Fibroblast of lung (primary cell): Measurements from ENCODE around the gene MARK3. TPM values are rescaled to one million over a fixed set of nuclear protein-coding genes. Genes with fewer than 3 reads are reported as not detected.

ENCODE experiments used
- DNase-seq, 2 donors: peaks; one replicate each; pipeline versions ENCODE4 v3.0.0 to v3.0.0-alpha.2; 2010; ENCODE audit warnings: low read depth in 2 of 2
- H2AFZ ChIP-seq: 2 replicates; pipeline ENCODE4 v1.5.1; 2012; ENCODE audit warnings: low read length, control low read depth, inconsistent platforms
- H3K27ac ChIP-seq: 2 replicates; pipeline ENCODE4 v1.5.1; 2011; ENCODE audit warnings: low read length, control low read depth; ENCODE audit not compliant: insufficient read depth
- H3K27me3 ChIP-seq: 2 replicates; pipeline ENCODE4 v1.5.1; 2011; ENCODE audit warnings: mild to moderate bottlenecking, low read length; ENCODE audit not compliant: control insufficient read depth, insufficient read depth
- H3K36me3 ChIP-seq: 2 replicates; pipeline ENCODE4 v1.5.1; 2011; ENCODE audit warnings: low read length; ENCODE audit not compliant: control insufficient read depth, insufficient read depth
- H3K4me1 ChIP-seq: 2 replicates; pipeline ENCODE4 v1.5.1; 2011; ENCODE audit warnings: low read length; ENCODE audit not compliant: control insufficient read depth, insufficient read depth; ENCODE audit errors: extremely low read depth
- H3K4me2 ChIP-seq: 2 replicates; pipeline ENCODE4 v1.5.1; 2011; ENCODE audit warnings: low read length, control low read depth; ENCODE audit not compliant: insufficient read depth; ENCODE audit errors: extremely low read depth
- H3K4me3 ChIP-seq, 4 experiments: fragments of 200-600 bp in 1 of 4; sonication (generic) in 1 of 4; replicated peaks in 1 of 4; 2 replicates each; pipeline ENCODE4 v1.5.1; 2011 to 2016; ENCODE audit warnings: low read length in 4 of 4, low read depth in 3 of 4, mild to moderate bottlenecking in 3 of 4, control low read depth in 2 of 4, inconsistent platforms in 1 of 4, mixed read lengths in 1 of 4; ENCODE audit not compliant: insufficient read depth in 1 of 4; ENCODE audit errors: control extremely low read depth in 1 of 4
- H3K79me2 ChIP-seq: 2 replicates; pipeline ENCODE4 v1.5.1; 2012; ENCODE audit warnings: mild to moderate bottlenecking, low read length, inconsistent platforms; ENCODE audit not compliant: control insufficient read depth, insufficient read depth
- H3K9ac ChIP-seq: 2 replicates; pipeline ENCODE4 v1.5.1; 2011; ENCODE audit warnings: mild to moderate bottlenecking, low read length, control low read depth; ENCODE audit not compliant: insufficient read depth
- H3K9me3 ChIP-seq: 2 replicates; pipeline ENCODE4 v1.5.1; 2012; ENCODE audit warnings: low read depth, low read length; ENCODE audit not compliant: control insufficient read depth, insufficient read depth
- H4K20me1 ChIP-seq: 2 replicates; pipeline ENCODE4 v1.5.1; 2011; ENCODE audit warnings: low read length; ENCODE audit not compliant: control insufficient read depth, insufficient read depth; ENCODE audit errors: extremely low read depth
- CTCF ChIP-seq, 2 donors: IDR thresholded peaks in 1 of 2; conservative IDR thresholded peaks in 1 of 2; 1 replicate in 1 of 2; 2 replicates in 1 of 2; pipeline ENCODE4 v1.5.1; 2011 to 2012; ENCODE audit warnings: low read length in 2 of 2, control low read depth in 1 of 2, inconsistent platforms in 1 of 2, low read depth in 1 of 2, mild to moderate bottlenecking in 1 of 2
- EZH2 ChIP-seq: IDR thresholded peaks from 2 replicates; pipeline ENCODE4 v1.5.1; 2012; ENCODE audit warnings: low read length, control low read depth, mild to moderate bottlenecking; ENCODE audit errors: missing control alignments
- polyA plus RNA-seq, 2 donors: library from polyadenylated mRNA; depleted of rRNA in 1 of 2; stranded (reverse) in 1 of 2; unstranded in 1 of 2; fragments of >200 nt; gene quantifications; 2 replicates each; pipeline ENCODE4 v1.2.1, GENCODE V29; 2011 to 2012; ENCODE audit warnings: missing spikeins in 1 of 2
- total RNA-seq: library from RNA; depleted of rRNA; stranded (reverse); fragments of >200 nt; gene quantifications from 2 replicates; pipeline ENCODE4 v1.2.1, GENCODE V29; 2014

Gene MARK3
- total and polyA plus RNA-seq, 2 donors (not counting 1 experiment from before 2014, with no cell fraction given) = 76.0 to 119 TPM

- H3K9ac ChIP-seq = no peak overlapping the region
- no peak overlapping the region for H3K4me2 ChIP-seq
- no peak overlapping the region for H2AFZ ChIP-seq
- DNase-seq = peak; percentile 87 to 92
- H3K4me3 ChIP-seq = no peak overlapping the region
- H3K4me1 ChIP-seq = peaks cover 7% of the 10 kb centered on the region
- no peaks in the 10 kb centered on the region for H4K20me1 ChIP-seq
- no peaks in the 10 kb centered on the region for H3K27me3 ChIP-seq
- H3K36me3 ChIP-seq = peaks cover 3% of the 10 kb centered on the region
- TF ChIP-seq EZH2 (no peak), CTCF (conservative IDR thresholded peaks at IDR 0.05 in 1 of 2, IDR thresholded peaks at IDR 0.05 in 1 of 2; ENCODE audit: low read depth in 1 of 2, low read length in 2 of 2) (no peak)
- H3K9me3 ChIP-seq = no peaks in the 10 kb centered on the region
- peaks cover 77% of the 10 kb centered on the region for H3K79me2 ChIP-seq
- peak overlapping the region; percentile 71 for H3K27ac ChIP-seq
Measured at GRCh38 chr14:103427485-103428443, 42.5 kb downstream of the MARK3 start.

DNA sequence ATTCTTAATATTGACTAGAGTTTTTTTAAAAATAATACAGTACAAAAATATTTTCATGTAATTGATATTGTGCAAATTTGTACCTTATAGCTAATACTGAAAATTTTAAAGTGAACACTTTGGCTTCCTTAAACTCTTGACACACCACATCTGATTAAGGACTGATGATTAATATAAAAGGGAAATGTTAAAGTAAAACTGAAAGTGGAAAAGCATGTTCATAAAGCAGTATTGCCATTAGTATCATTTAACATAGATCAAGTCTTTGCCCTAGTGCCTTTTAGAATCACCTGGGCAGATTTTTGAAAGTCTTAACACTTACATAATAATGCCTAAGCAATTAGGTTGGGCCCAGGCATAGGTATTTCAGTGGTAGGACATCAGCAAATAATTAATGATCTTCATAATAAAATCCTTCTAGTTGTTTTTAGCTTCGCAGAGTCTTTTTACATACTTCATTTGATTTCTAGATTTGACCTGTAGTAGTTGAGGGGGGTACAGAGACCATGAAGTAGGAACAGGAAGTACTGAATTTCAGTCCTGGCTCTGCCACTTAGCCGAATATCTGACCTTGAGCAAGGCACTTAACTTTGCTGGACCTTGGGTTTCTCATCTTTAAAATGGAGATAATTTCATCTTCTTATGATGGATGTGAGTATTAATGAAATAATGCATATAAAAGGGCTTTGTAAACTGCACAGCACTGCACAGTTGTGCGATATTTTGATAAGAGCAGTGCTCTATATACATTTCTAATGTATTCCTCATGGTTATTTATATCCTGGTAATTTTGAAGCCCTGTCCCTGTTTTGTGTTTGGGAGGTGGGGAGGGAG is 43.7 kb downstream of the MARK3 start:
- DNase-seq = peak in 1 of 2 donors; percentile 11
- H3K4me3 ChIP-seq = no peak overlapping the region
- peaks cover 2% of the 10 kb centered on the region for H3K36me3 ChIP-seq
- no peaks in the 10 kb centered on the region for H3K27me3 ChIP-seq
- no peaks in the 10 kb centered on the region for H3K4me1 ChIP-seq
- peaks cover 72% of the 10 kb centered on the region for H3K79me2 ChIP-seq
- H3K27ac ChIP-seq = no peak overlapping the region
- H3K4me2 ChIP-seq = peak overlapping the region; percentile 33
- TF ChIP-seq EZH2 (no peak), CTCF (conservative IDR thresholded peaks at IDR 0.05 in 1 of 2, IDR thresholded peaks at IDR 0.05 in 1 of 2; ENCODE audit: low read depth in 1 of 2, low read length in 2 of 2) (no peak)
- H4K20me1 ChIP-seq = no peaks in the 10 kb centered on the region
- no peaks in the 10 kb centered on the region for H3K9me3 ChIP-seq
- no peak overlapping the region for H2AFZ ChIP-seq
- no peak overlapping the region for H3K9ac ChIP-seq

DNA sequence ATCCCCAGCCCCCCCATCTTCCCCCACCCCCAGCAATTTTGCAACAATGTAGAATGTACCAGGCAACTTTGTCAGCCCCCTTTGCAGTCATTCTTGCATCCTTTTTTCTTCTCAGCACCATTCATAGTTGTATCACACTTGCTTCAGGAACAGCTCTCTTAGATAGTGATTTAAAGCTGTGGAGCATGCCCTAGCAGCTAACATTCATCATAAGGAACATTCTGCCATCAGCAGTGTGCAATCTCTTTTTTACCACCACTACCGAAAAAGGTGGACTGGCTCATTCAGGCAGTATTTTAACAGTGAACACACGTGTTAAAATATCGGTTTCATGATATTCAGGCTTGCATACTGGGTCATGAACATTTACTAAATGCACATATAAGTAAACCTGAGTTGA is 45.1 kb downstream of the MARK3 start:
- no peak for DNase-seq
- Histone ChIP-seq H2AFZ (no peak overlapping the region), H3K9me3 (no peaks in the 10 kb centered on the region), H3K27me3 (no peaks in the 10 kb centered on the region), H3K9ac (no peak overlapping the region), H3K79me2 (peaks cover 73% of the 10 kb centered on the region), H3K4me2 (no peak overlapping the region), H3K27ac (no peak overlapping the region), H3K36me3 (peaks cover 6% of the 10 kb centered on the region), H3K4me1 (no peaks in the 10 kb centered on the region), H3K4me3 (no peak overlapping the region), H4K20me1 (no peaks in the 10 kb centered on the region)
- no peak for TF ChIP-seq CTCF (conservative IDR thresholded peaks at IDR 0.05 in 1 of 2, IDR thresholded peaks at IDR 0.05 in 1 of 2; ENCODE audit: low read depth in 1 of 2, low read length in 2 of 2)
- TF ChIP-seq EZH2 = no peak
